Measurements from ENCODE around the gene AWAT1.

GRCh38 chrX:70254063-70254400, 19.6 kb downstream of the AWAT1 start:
- TF ChIP-seq EZH2 (IDR thresholded peaks at IDR 0.05; ENCODE audit: low read length, unreplicated experiment) (no peak), CTCF (conservative IDR thresholded peaks at IDR 0.05; ENCODE audit: low read depth, low read length) (no peak)

All from PC-3 (cell line).